ENCODE measurements around the gene EOGT.

The EOGT gene

GRCh38 chr3:68945225-68945624, 68.3 kb downstream of the EOGT start:
- TF ChIP-seq, protein P1, sequence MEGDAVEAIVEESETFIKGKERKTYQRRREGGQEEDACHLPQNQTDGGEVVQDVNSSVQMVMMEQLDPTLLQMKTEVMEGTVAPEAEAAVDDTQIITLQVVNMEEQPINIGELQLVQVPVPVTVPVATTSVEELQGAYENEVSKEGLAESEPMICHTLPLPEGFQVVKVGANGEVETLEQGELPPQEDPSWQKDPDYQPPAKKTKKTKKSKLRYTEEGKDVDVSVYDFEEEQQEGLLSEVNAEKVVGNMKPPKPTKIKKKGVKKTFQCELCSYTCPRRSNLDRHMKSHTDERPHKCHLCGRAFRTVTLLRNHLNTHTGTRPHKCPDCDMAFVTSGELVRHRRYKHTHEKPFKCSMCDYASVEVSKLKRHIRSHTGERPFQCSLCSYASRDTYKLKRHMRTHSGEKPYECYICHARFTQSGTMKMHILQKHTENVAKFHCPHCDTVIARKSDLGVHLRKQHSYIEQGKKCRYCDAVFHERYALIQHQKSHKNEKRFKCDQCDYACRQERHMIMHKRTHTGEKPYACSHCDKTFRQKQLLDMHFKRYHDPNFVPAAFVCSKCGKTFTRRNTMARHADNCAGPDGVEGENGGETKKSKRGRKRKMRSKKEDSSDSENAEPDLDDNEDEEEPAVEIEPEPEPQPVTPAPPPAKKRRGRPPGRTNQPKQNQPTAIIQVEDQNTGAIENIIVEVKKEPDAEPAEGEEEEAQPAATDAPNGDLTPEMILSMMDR (IDR thresholded peaks at IDR 0.05; ENCODE audit: low read length, missing control alignments), result no peak
- H3K4me3 ChIP-seq (replicated peaks; ENCODE audit: low read depth, low read length), result no peak overlapping the region
- no peak for DNase-seq (ENCODE audit: low read depth)

DNA sequence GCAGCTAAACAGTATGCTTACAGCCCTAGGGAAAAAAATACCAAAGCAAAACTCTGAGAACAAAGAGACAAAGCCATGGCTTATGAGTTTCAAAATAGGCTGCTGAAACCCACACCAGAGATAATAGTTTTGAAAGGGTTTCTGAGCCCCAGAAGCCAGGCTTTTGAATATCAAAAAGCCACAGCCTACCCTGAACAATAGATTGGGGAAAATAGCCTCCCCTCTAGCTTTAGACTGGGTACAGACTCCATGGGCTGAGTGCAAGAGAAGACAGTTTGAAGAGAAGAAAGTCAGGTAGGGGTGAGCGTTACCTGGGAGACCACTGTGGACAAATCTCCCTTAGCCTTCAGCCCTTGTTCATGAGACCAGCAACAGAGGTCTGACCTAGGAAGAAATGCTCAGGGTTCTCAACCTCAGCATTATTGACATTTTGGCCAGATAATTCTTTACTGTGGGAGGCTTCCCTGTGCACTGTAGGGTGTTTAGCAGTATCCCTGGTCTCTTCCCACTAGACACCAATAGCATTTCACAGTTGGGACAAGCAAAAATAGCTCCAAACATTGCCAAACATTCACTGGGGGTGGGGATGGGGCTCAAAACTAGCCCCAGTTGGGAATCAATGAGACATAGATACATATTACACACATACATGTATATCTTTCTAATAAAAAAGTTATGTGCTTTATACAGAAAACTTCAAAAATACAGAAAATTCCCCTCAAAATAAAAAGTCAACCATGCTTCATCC, 69.6 kb downstream of the EOGT start:
- TF ChIP-seq, protein P1 (IDR thresholded peaks at IDR 0.05; ENCODE audit: low read length, missing control alignments), result no peak
- no peak for DNase-seq (ENCODE audit: low read depth)
- no peak overlapping the region for H3K4me3 ChIP-seq (replicated peaks; ENCODE audit: low read depth, low read length)

- no peak for DNase-seq (ENCODE audit: low read depth)
- H3K4me3 ChIP-seq (replicated peaks; ENCODE audit: low read depth, low read length), result no peak overlapping the region
- TF ChIP-seq, protein P1 (IDR thresholded peaks at IDR 0.05; ENCODE audit: low read length, missing control alignments), result no peak
These were observed 72.4 kb downstream of the EOGT start for GRCh38 chr3:68941055-68941454.

DNA sequence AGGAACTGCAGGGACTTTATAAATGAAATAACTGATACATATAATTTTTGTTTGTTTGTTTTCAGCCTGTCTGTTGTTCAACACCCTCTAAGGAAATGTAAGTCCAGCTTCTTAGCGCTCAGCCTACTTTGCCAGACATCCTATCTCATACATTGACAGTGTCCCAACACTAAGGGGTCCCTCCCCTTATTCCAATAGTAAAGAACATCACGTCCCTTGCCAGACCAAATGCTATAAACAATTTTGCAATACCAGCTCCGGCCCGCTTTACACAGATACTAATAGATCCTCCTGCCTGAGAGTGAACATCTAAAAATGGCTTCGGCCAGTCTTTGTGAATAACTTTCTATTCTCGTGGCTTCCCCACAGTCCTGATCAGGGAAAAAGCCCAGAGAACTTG, 76.6 kb downstream of the EOGT start:
- no peak for DNase-seq (ENCODE audit: low read depth)
- H3K4me3 ChIP-seq (replicated peaks; ENCODE audit: low read depth, low read length), result no peak overlapping the region
- TF ChIP-seq, protein P1 (IDR thresholded peaks at IDR 0.05; ENCODE audit: low read length, missing control alignments), result no peak

GRCh38 chr3:68935778-68936177, 77.7 kb downstream of the EOGT start:
- TF ChIP-seq, protein P1 (IDR thresholded peaks at IDR 0.05; ENCODE audit: low read length, missing control alignments), result no peak
- DNase-seq (ENCODE audit: low read depth), result no peak
- H3K4me3 ChIP-seq (replicated peaks; ENCODE audit: low read depth, low read length), result no peak overlapping the region

- H3K4me3 ChIP-seq (replicated peaks; ENCODE audit: low read depth, low read length), result no peak overlapping the region
- no peak for DNase-seq (ENCODE audit: low read depth)
These were observed 81.9 kb downstream of the EOGT start for GRCh38 chr3:68931406-68932149.

More at GRCh38 chr3:68931406-68932149, 81.9 kb downstream of the EOGT start:
- TF ChIP-seq, protein P1 (IDR thresholded peaks at IDR 0.05; ENCODE audit: low read length, missing control alignments), result no peak
